ENCODE data around the gene LACC1.

Gene LACC1

DNA sequence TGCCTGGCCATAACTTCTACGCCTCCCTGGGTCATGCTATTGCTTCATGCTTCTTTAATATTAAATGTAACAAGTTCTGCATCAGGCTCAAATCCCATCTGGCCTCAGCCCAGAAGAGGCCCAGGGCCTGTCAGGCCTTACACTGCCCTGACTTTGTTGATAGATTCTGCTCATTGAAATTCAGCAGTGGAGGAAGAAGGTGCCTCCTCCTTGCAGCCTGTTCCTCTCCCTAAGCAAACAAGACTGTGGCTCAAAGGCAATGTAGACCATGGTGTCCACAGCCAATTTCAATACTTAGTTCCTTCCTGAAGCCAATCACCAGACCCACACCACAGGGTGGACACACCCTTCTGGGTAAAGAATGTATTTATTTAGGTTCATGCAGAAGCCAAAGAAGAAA is 59.4 kb downstream of the LACC1 start:
- no peaks in the 10 kb centered on the region for H3K36me3 ChIP-seq (ENCODE audit: insufficient read depth, low read length)
- no peaks in the 10 kb centered on the region for H3K9me3 ChIP-seq (ENCODE audit: control insufficient read depth, insufficient read depth, low read length)
- H3K4me1 ChIP-seq (ENCODE audit: insufficient read depth, low read length), result no peaks in the 10 kb centered on the region
- no peak overlapping the region for H3K9ac ChIP-seq (ENCODE audit: low read depth, low read length)

DNA sequence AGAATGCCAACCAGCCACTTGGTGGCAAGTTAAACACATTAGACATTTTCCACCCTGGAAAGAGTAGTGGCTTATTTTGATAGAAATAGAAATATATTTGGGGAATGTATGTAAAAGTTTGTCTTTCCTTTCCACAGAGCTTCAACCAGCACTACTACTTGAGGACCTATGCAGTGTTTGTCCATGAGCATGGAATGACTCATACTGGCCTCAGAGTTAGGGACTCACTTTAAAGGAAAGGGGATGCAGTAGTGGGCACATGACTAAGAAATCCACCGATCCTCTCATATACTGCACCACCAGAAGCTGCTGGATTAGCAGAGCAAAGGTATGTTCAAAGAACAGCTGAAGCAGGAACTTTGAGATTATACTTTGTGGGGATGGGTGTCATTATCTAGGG is 62.6 kb downstream of the LACC1 start:
- H3K9me3 ChIP-seq (ENCODE audit: control insufficient read depth, insufficient read depth, low read length), result no peaks in the 10 kb centered on the region
- H3K4me1 ChIP-seq (ENCODE audit: insufficient read depth, low read length), result no peaks in the 10 kb centered on the region
- no peak overlapping the region for H3K9ac ChIP-seq (ENCODE audit: low read depth, low read length)
- no peaks in the 10 kb centered on the region for H3K36me3 ChIP-seq (ENCODE audit: insufficient read depth, low read length)

Data from ES-I3 (cell line).